Astrocyte of the spinal cord (primary cell): ENCODE measurements around the gene LMO7.
"Not testable (repeated sequence)": the region's sequence is repeated elsewhere in the genome, so short reads cannot be mapped to it uniquely, and the experiment has no call there.

Source experiments
- DNase-seq: peaks from one replicate; pipeline ENCODE4 v3.0.0; 2011; ENCODE audit warnings: low read depth, low spot score
- H3K4me3 ChIP-seq: 2 replicates; pipeline ENCODE4 v1.5.1; 2011; ENCODE audit warnings: low read depth, mild to moderate bottlenecking, low read length, moderate library complexity
- CTCF ChIP-seq: IDR thresholded peaks from 2 replicates; pipeline ENCODE4 v1.5.1; 2012; ENCODE audit warnings: low read depth, mild to moderate bottlenecking, low read length, inconsistent platforms
- in situ Hi-C: cut with HindIII; loops from 2 replicates; pipeline ENCODE4 v1.10.0; 2017; ENCODE audit warnings: low sequenced_read_pairs

The LMO7 gene

GRCh38 chr13:75694722-75695121 lies 58.6 kb downstream of the LMO7 start:
- no peak for DNase-seq
- TF ChIP-seq CTCF = no peak
- in situ Hi-C loops = no loop called here
- no peak overlapping the region for H3K4me3 ChIP-seq

- TF ChIP-seq CTCF = peak; percentile 88
- H3K4me3 ChIP-seq, in situ Hi-C loops: not testable (repeated sequence)
- peak; percentile 76 for DNase-seq
Observed at GRCh38 chr13:75695908-75696307, 59.8 kb downstream of the LMO7 start.

GRCh38 chr13:75699062-75699461 lies 62.9 kb downstream of the LMO7 start:
- no peak for TF ChIP-seq CTCF
- no peak for DNase-seq
- H3K4me3 ChIP-seq = no peak overlapping the region
- in situ Hi-C loops = no loop called here

GRCh38 chr13:75699717-75700116 lies 63.6 kb downstream of the LMO7 start:
- H3K4me3 ChIP-seq, in situ Hi-C loops, DNase-seq: not testable (repeated sequence)

GRCh38 chr13:75700552-75700951 lies 64.4 kb downstream of the LMO7 start:
- no peak for DNase-seq
- no peak for TF ChIP-seq CTCF
- H3K4me3 ChIP-seq = no peak overlapping the region
- in situ Hi-C loops = no loop called here

- in situ Hi-C loops = no loop called here
Observed at GRCh38 chr13:75702476-75702875, 66.3 kb downstream of the LMO7 start.

GRCh38 chr13:75703769-75704168 lies 67.6 kb downstream of the LMO7 start:
- no peak for TF ChIP-seq CTCF
- H3K4me3 ChIP-seq = no peak overlapping the region
- in situ Hi-C loops = no loop called here
- no peak for DNase-seq

More at GRCh38 chr13:75702476-75702875, 66.3 kb downstream of the LMO7 start:
- no peak for DNase-seq
- H3K4me3 ChIP-seq = no peak overlapping the region
- no peak for TF ChIP-seq CTCF
